ENCODE measurements around the gene EDC4.
"Not testable (repeated sequence)": the region's sequence is repeated elsewhere in the genome, so short reads cannot be mapped to it uniquely, and the experiment has no call there.

Gene EDC4

GRCh38 chr16:67848118-67848517, 24.7 kb upstream of the EDC4 start:
- DNase-seq (ENCODE audit: low read depth in 4 of 4, low spot score in 1 of 4), result no peak

- DNase-seq (ENCODE audit: low read depth in 4 of 4, low spot score in 1 of 4), result no peak
Measured at GRCh38 chr16:67853670-67854069, 19.2 kb upstream of the EDC4 start.

GRCh38 chr16:67855789-67856188, 17.1 kb upstream of the EDC4 start:
- DNase-seq (ENCODE audit: low read depth in 4 of 4, low spot score in 1 of 4), result no peak

- DNase-seq (ENCODE audit: low read depth in 4 of 4, low spot score in 1 of 4), result no peak
Measured at GRCh38 chr16:67856927-67857546, 15.8 kb upstream of the EDC4 start.

GRCh38 chr16:67857547-67858233, 15.2 kb upstream of the EDC4 start:
- no peak for DNase-seq (ENCODE audit: low read depth in 4 of 4, low spot score in 1 of 4)

- DNase-seq (ENCODE audit: low read depth in 4 of 4, low spot score in 1 of 4), result no peak
Measured at GRCh38 chr16:67858500-67858899, 14.4 kb upstream of the EDC4 start.

GRCh38 chr16:67860589-67861398, 12.1 kb upstream of the EDC4 start:
- no peak for DNase-seq (ENCODE audit: low read depth in 4 of 4, low spot score in 1 of 4)

- no peak for DNase-seq (ENCODE audit: low read depth in 4 of 4, low spot score in 1 of 4)
Measured at GRCh38 chr16:67861877-67862276, 11.0 kb upstream of the EDC4 start.

- no peak for DNase-seq (ENCODE audit: low read depth in 4 of 4, low spot score in 1 of 4)
Measured at GRCh38 chr16:67862623-67863583, 9.9 kb upstream of the EDC4 start.

- DNase-seq (ENCODE audit: low read depth in 4 of 4, low spot score in 1 of 4), result not testable (repeated sequence)
Measured at GRCh38 chr16:67864044-67864443, 8.8 kb upstream of the EDC4 start.

- no peak for DNase-seq (ENCODE audit: low read depth in 4 of 4, low spot score in 1 of 4)
Measured at GRCh38 chr16:67864594-67864993, 8.3 kb upstream of the EDC4 start.

GRCh38 chr16:67865318-67865717, 7.5 kb upstream of the EDC4 start:
- no peak for DNase-seq (ENCODE audit: low read depth in 4 of 4, low spot score in 1 of 4)

GRCh38 chr16:67868290-67868689, 4.6 kb upstream of the EDC4 start:
- no peak for DNase-seq (ENCODE audit: low read depth in 4 of 4, low spot score in 1 of 4)

- DNase-seq (ENCODE audit: low read depth in 4 of 4, low spot score in 1 of 4), result no peak
Measured at GRCh38 chr16:67869653-67870052, 3.2 kb upstream of the EDC4 start.

GRCh38 chr16:67871256-67871655, 1.6 kb upstream of the EDC4 start:
- no peak for DNase-seq (ENCODE audit: low read depth in 4 of 4, low spot score in 1 of 4)

- no peak for DNase-seq (ENCODE audit: low read depth in 4 of 4, low spot score in 1 of 4)
Measured at GRCh38 chr16:67872131-67872630, 671 bp upstream of the EDC4 start.

GRCh38 chr16:67873435-67874370, 851 bp downstream of the EDC4 start:
- DNase-seq (ENCODE audit: low read depth in 4 of 4, low spot score in 1 of 4), result no peak

GRCh38 chr16:67874372-67874771, 1.5 kb downstream of the EDC4 start:
- DNase-seq (ENCODE audit: low read depth in 4 of 4, low spot score in 1 of 4), result no peak

GRCh38 chr16:67877064-67877463, 4.2 kb downstream of the EDC4 start:
- DNase-seq (ENCODE audit: low read depth in 4 of 4, low spot score in 1 of 4), result no peak

GRCh38 chr16:67878232-67878631, 5.4 kb downstream of the EDC4 start:
- no peak for DNase-seq (ENCODE audit: low read depth in 4 of 4, low spot score in 1 of 4)

Measured in stimulated activated CD4-positive, alpha-beta T cell treated with anti-CD3 and anti-CD28 coated beads, Interleukin-1b, Interleukin-23, amount 100 ng/mL, for 24 hours (primary cell).